H1 (cell line): ENCODE measurements around the gene OR13C3. TPM values are rescaled to one million over a fixed set of nuclear protein-coding genes. Genes with fewer than 3 reads are reported as not detected.

Experiments used
- CTCF ChIA-PET: fragments of 300-600 bp; sonication (Branson Sonifier 250); formaldehyde crosslinking; loops from one replicate; lab custom pipeline; 2021; ENCODE audit not compliant: partially characterized antibody; lab: Charles Lee
- POLR2A ChIA-PET: fragments of 300-600 bp; sonication (Branson Sonifier 250); formaldehyde crosslinking; loops from one replicate; lab custom pipeline; 2021; ENCODE audit warnings: inconsistent platforms; ENCODE audit not compliant: partially characterized antibody; lab: Charles Lee
- DNase-seq, 2 experiments: peaks; one replicate each; pipeline versions ENCODE4 v3.0.0 to v3.0.0-alpha.2; 2010 to 2022; ENCODE audit warnings: low spot score in 2 of 2, low read depth in 1 of 2, mixed read lengths in 1 of 2
- FAIRE-seq: peaks from 2 replicates; lab custom pipeline; 2011; peaks lifted over from hg19 to GRCh38; lab: Jason Lieb, UNC
- H2AFZ ChIP-seq: 2 replicates; pipeline ENCODE4 v1.8.1; 2012; ENCODE audit warnings: low read length, inconsistent platforms
- H2AK5ac ChIP-seq: 2 replicates; pipeline ENCODE4 v1.6.1; 2013; ENCODE audit warnings: low read depth, low read length
- H2BK120ac ChIP-seq: replicated peaks from 2 replicates; pipeline ENCODE3; 2013; ENCODE audit warnings: low read depth, low read length, inconsistent platforms
- H2BK12ac ChIP-seq: 2 replicates; pipeline ENCODE4 v1.6.1; 2013; ENCODE audit warnings: low read depth, low read length
- H2BK15ac ChIP-seq: 2 replicates; pipeline ENCODE4 v1.6.1; 2013; ENCODE audit warnings: low read length
- H2BK20ac ChIP-seq: 2 replicates; pipeline ENCODE4 v1.6.1; 2013; ENCODE audit warnings: low read length
- H2BK5ac ChIP-seq: 2 replicates; pipeline ENCODE4 v1.6.1; 2013; ENCODE audit warnings: low read depth, low read length
- H3K14ac ChIP-seq: 2 replicates; pipeline ENCODE4 v1.6.1; 2013; ENCODE audit warnings: inconsistent platforms; ENCODE audit not compliant: insufficient read length
- H3K18ac ChIP-seq: 2 replicates; pipeline ENCODE4 v1.6.1; 2013; ENCODE audit warnings: low read length; ENCODE audit errors: extremely low read depth
- H3K23ac ChIP-seq: 2 replicates; pipeline ENCODE4 v1.6.1; 2013; ENCODE audit warnings: inconsistent platforms; ENCODE audit not compliant: insufficient read length
- H3K23me2 ChIP-seq: 2 replicates; pipeline ENCODE4 v1.6.1; 2013; ENCODE audit warnings: low read depth, low read length
- H3K27ac ChIP-seq: 2 replicates; pipeline ENCODE4 v1.6.1; 2011; ENCODE audit warnings: low read depth, low read length, inconsistent platforms
- H3K27me3 ChIP-seq, 4 experiments: replicated peaks in 1 of 4; 1 replicate in 1 of 4; 2 replicates in 3 of 4; pipeline versions ENCODE4 v1.6.1 to v1.8.1; 2011 to 2013; ENCODE audit warnings: low read length in 3 of 4, mild to moderate bottlenecking in 3 of 4, inconsistent platforms in 2 of 4, mixed read lengths in 2 of 4, moderate library complexity in 1 of 4; ENCODE audit not compliant: control insufficient read depth in 3 of 4, insufficient read depth in 3 of 4; ENCODE audit errors: extremely low read depth in 1 of 4
- H3K36me3 ChIP-seq, 4 experiments: 2 replicates each; pipeline versions ENCODE4 v1.6.1 to v1.8.1; 2011 to 2013; ENCODE audit warnings: mild to moderate bottlenecking in 4 of 4, low read length in 3 of 4, moderate library complexity in 2 of 4, control low read depth in 1 of 4, inconsistent platforms in 1 of 4; ENCODE audit not compliant: insufficient read depth in 4 of 4, control insufficient read depth in 2 of 4
- H3K4ac ChIP-seq: replicated peaks from 2 replicates; pipeline ENCODE3; 2013; ENCODE audit warnings: low read length, low read depth, mixed read lengths, inconsistent platforms; ENCODE audit not compliant: insufficient read length
- H3K4me1 ChIP-seq, 4 experiments: replicated peaks in 1 of 4; 1 replicate in 1 of 4; 2 replicates in 3 of 4; pipeline versions ENCODE4 v1.6.1 to v1.8.1; 2011 to 2013; ENCODE audit warnings: low read length in 3 of 4, inconsistent platforms in 2 of 4, mixed read lengths in 1 of 4; ENCODE audit not compliant: insufficient read depth in 4 of 4, control insufficient read depth in 3 of 4
- H3K4me2 ChIP-seq, 2 experiments: 2 replicates each; pipeline versions ENCODE4 v1.6.1 to v1.8.1; 2011 to 2013; ENCODE audit warnings: low read depth in 2 of 2, low read length in 2 of 2, control low read depth in 1 of 2, inconsistent platforms in 1 of 2, mild to moderate bottlenecking in 1 of 2; ENCODE audit not compliant: insufficient read depth in 1 of 2
- H3K4me3 ChIP-seq, 4 experiments: fragments of 200-600, 300-600 bp in 1 of 4; sonication (generic), shearing (Covaris generic), sonication (Bioruptor Twin) in 1 of 4; 2 replicates each; pipeline versions ENCODE4 v1.5.1 to v1.8.1; 2011 to 2016; ENCODE audit warnings: low read length in 4 of 4, low read depth in 3 of 4, control low read depth in 2 of 4, inconsistent platforms in 2 of 4, mild to moderate bottlenecking in 2 of 4, mixed read lengths in 1 of 4, moderate library complexity in 1 of 4; ENCODE audit not compliant: insufficient read depth in 2 of 4; ENCODE audit errors: extremely low read depth in 1 of 4
- H3K56ac ChIP-seq: replicated peaks from 2 replicates; pipeline ENCODE3; 2013; ENCODE audit warnings: low read depth, mild to moderate bottlenecking, mixed read lengths, low read length, inconsistent platforms; ENCODE audit not compliant: insufficient read length
- H3K79me1 ChIP-seq: 2 replicates; pipeline ENCODE4 v1.6.1; 2013; ENCODE audit warnings: low read depth, low read length, control low read depth
- H3K79me2 ChIP-seq, 2 experiments: 2 replicates each; pipeline versions ENCODE4 v1.6.1 to v1.8.1; 2012 to 2013; ENCODE audit warnings: low read length in 2 of 2, mild to moderate bottlenecking in 2 of 2, inconsistent platforms in 1 of 2; ENCODE audit not compliant: insufficient read depth in 2 of 2, control insufficient read depth in 1 of 2
- H3K9ac ChIP-seq, 4 experiments: replicated peaks in 1 of 4; 1 replicate in 1 of 4; 2 replicates in 3 of 4; pipeline versions ENCODE4 v1.6.1 to v1.8.1; 2011 to 2013; ENCODE audit warnings: low read depth in 3 of 4, low read length in 3 of 4, control low read depth in 2 of 4, mild to moderate bottlenecking in 2 of 4, moderate library complexity in 2 of 4, inconsistent platforms in 1 of 4; ENCODE audit errors: extremely low read depth in 1 of 4
- H3K9me3 ChIP-seq, 2 experiments: 2 replicates each; pipeline versions ENCODE4 v1.6.1 to v1.8.1; 2012 to 2013; ENCODE audit warnings: mild to moderate bottlenecking in 2 of 2, moderate library complexity in 2 of 2, control low read depth in 1 of 2, inconsistent platforms in 1 of 2, low read depth in 1 of 2, low read length in 1 of 2, mixed read lengths in 1 of 2; ENCODE audit not compliant: insufficient read depth in 2 of 2
- H4K20me1 ChIP-seq, 2 experiments: replicated peaks in 1 of 2; 2 replicates each; pipeline versions ENCODE3 to v1.8.1; 2011 to 2013; ENCODE audit warnings: inconsistent platforms in 2 of 2, low read length in 2 of 2, mild to moderate bottlenecking in 1 of 2; ENCODE audit not compliant: insufficient read depth in 2 of 2, control insufficient read depth in 1 of 2
- H4K5ac ChIP-seq: 2 replicates; pipeline ENCODE4 v1.6.1; 2013; ENCODE audit warnings: low read length, low read depth, mixed read lengths, inconsistent platforms; ENCODE audit not compliant: insufficient read length
- H4K8ac ChIP-seq: 2 replicates; pipeline ENCODE4 v1.8.0; 2013; ENCODE audit warnings: mild to moderate bottlenecking, moderate library complexity, low read length, inconsistent platforms; ENCODE audit not compliant: insufficient read depth; ENCODE audit errors: extremely low read depth
- H4K91ac ChIP-seq: replicated peaks from 2 replicates; pipeline ENCODE3; 2013; ENCODE audit warnings: low read length, mixed read lengths, inconsistent platforms; ENCODE audit not compliant: insufficient read length
- CBX5 ChIP-seq: fragments of 300-800, 300-1000 bp; sonication (generic); IDR thresholded peaks from 2 replicates; pipeline ENCODE4 v1.7.1; 2016; ENCODE audit warnings: antibody characterized with exemption, low read length, low read depth
- CBX8 ChIP-seq: fragments of 300-800, 300-1000 bp; sonication (generic); IDR thresholded peaks from 2 replicates; pipeline ENCODE4 v1.7.1; 2016; ENCODE audit warnings: low read depth, low read length, borderline replicate concordance
- CREB1 ChIP-seq: IDR thresholded peaks from 2 replicates; pipeline ENCODE4 v1.6.1; 2012; ENCODE audit warnings: inconsistent platforms
- E2F6 ChIP-seq: IDR thresholded peaks from 2 replicates; pipeline ENCODE4 v1.6.1; 2012; ENCODE audit warnings: inconsistent platforms
- EZH2 ChIP-seq: fragments of 200-600 bp; sonication (generic); IDR thresholded peaks from 2 replicates; pipeline ENCODE4 v1.7.1; 2012; ENCODE audit warnings: low read depth, mild to moderate bottlenecking, moderate library complexity, low read length, inconsistent platforms; ENCODE audit not compliant: severe bottlenecking
- GTF2F1 ChIP-seq: IDR thresholded peaks from 2 replicates; pipeline ENCODE4 v1.6.1; 2012; ENCODE audit warnings: low read depth, low read length, improper control_type of control experiment, borderline replicate concordance
- PHF8 ChIP-seq: fragments of 200-600 bp; sonication (generic); conservative IDR thresholded peaks from 2 replicates; pipeline ENCODE4 v1.7.1; 2012; ENCODE audit warnings: low read depth, mild to moderate bottlenecking, inconsistent platforms, low read length, moderate library complexity
- RBBP5 ChIP-seq: IDR thresholded peaks from 2 replicates; pipeline ENCODE4 v1.7.1; 2012; ENCODE audit warnings: low read depth, mild to moderate bottlenecking, inconsistent platforms, low read length, moderate library complexity, borderline replicate concordance
- SAP30 ChIP-seq: fragments of 300-600 bp; sonication (generic); IDR thresholded peaks from 2 replicates; pipeline ENCODE4 v1.7.1; 2012; ENCODE audit warnings: low read length, moderate library complexity, mild to moderate bottlenecking, inconsistent platforms; ENCODE audit not compliant: insufficient read depth, insufficient replicate concordance
- SIX5 ChIP-seq: IDR thresholded peaks from 2 replicates; pipeline ENCODE4 v1.6.1; 2011; ENCODE audit warnings: mild to moderate bottlenecking, low read depth, low read length
- TBP ChIP-seq: IDR thresholded peaks from 2 replicates; pipeline ENCODE4 v1.6.1; 2011; ENCODE audit warnings: low read depth, low read length, improper control_type of control experiment
- ZNF274 ChIP-seq: IDR thresholded peaks from 2 replicates; pipeline ENCODE4 v1.7.0; 2012; ENCODE audit warnings: low read length, borderline replicate concordance; ENCODE audit errors: extremely low read depth
- WGBS, 2 experiments: shearing (Covaris generic) in 1 of 2; methylation state at CpG; one replicate each; pipeline versions ENCODE4 v1.1.6 to v1.1.7; 2013 to 2015; ENCODE audit warnings: low lambda C conversion rate in 2 of 2, mixed read lengths in 2 of 2, inconsistent platforms in 1 of 2, low coverage in 1 of 2, missing lambda C conversion rate in 1 of 2; ENCODE audit not compliant: insufficient replicate concordance in 2 of 2, insufficient coverage in 1 of 2, insufficient read length in 1 of 2; ENCODE audit errors: extremely low coverage in 1 of 2, missing lambda C conversion rate in 1 of 2; 5-methylcytosine and 5-hydroxymethylcytosine counted together
- long read RNA-seq, 2 experiments: library from RNA in 1 of 2; library from capped mRNA in 1 of 2; stranded (forward); transcript quantifications; one replicate each; pipeline ENCODE4 v2.0.0, GENCODE V29; 2021; ENCODE audit warnings: inconsistent platforms in 1 of 2
- polyA minus RNA-seq, 3 experiments: library from RNA; depleted of rRNA, polyadenylated mRNA; stranded (reverse); fragments of >200 nt; gene quantifications; 1 replicate in 2 of 3; 2 replicates in 1 of 3; pipeline ENCODE4 v1.2.3, GENCODE V29; 2011
- polyA plus RNA-seq, 7 experiments: library from polyadenylated mRNA; depleted of rRNA in 3 of 7; stranded (reverse) in 5 of 7; unstranded in 2 of 7; fragments of >200 nt in 5 of 7; fragments of 200-250 nt in 2 of 7; gene quantifications; 1 replicate in 5 of 7; 2 replicates in 1 of 7; 4 replicates in 1 of 7; pipeline versions ENCODE4 v1.2.1 to v1.2.3, GENCODE V29; 2011 to 2013; ENCODE audit warnings: missing spikeins in 2 of 7, mixed read lengths in 2 of 7
- total RNA-seq: library from RNA; stranded (reverse); fragmentation: NEBNext Ultra II Directional; extraction: Animal tissue kit (Norgen Biotek cat#: 25700); gene quantifications from 2 replicates; pipeline ENCODE4 v1.2.1, GENCODE V29; 2021

Gene OR13C3
- total RNA-seq (not detected in 2 replicates), polyA plus RNA-seq (2011; rRNA removed) (0.06 TPM in 1 of 2 replicates, not detected in the other), polyA minus RNA-seq (2011; rRNA and poly(A)+ RNA removed) (0.41 and 0.82 TPM in 2 replicates)
- polyA plus RNA-seq (2011; cell fraction: cytosol; rRNA removed) = not detected
- polyA plus RNA-seq (2011; cell fraction: nucleus; rRNA removed) = not detected
- polyA plus RNA-seq (2012, experiment 1 of 2) = not detected in 4 replicates
- polyA plus RNA-seq (2012, experiment 2 of 2) = not detected
- polyA plus RNA-seq (2013, experiment 1 of 2) = not detected
- not detected for polyA plus RNA-seq (2013, experiment 2 of 2)
- polyA minus RNA-seq (2011; cell fraction: cytosol; rRNA and poly(A)+ RNA removed) = not detected
- 1.6 TPM for polyA minus RNA-seq (2011; cell fraction: nucleus; rRNA and poly(A)+ RNA removed)
- long read RNA-seq, experiment 1 = 0 reads
- long read RNA-seq, experiment 2 = 0 reads

GRCh38 chr9:104536756-104537155 lies at the start of gene OR13C3:
OR13C3 (minus strand) TSS chr9:104536856; CDS start chr9:104536723, 133 bp downstream.
- H3K4me1 ChIP-seq = no peaks in the 10 kb centered on the region; a peak in 1 of 7 replicates
- no peak within 1 kb of the TSS for H2BK15ac ChIP-seq
- WGBS, 2 experiments = 89% methylated on average over 5 of the region's 5 CpGs; no CpG with 5 or more reads in 1 of the 2 experiments
- ChIA-PET POLR2A (no interaction called here), CTCF (no interaction called here)
- no peak within 1 kb of the TSS for H3K56ac ChIP-seq
- DNase-seq = no peak
- no peaks in the 10 kb centered on the region for H3K79me2 ChIP-seq
- H3K4me3 ChIP-seq = no peak within 1 kb of the TSS
- no peaks in the 10 kb centered on the region for H4K20me1 ChIP-seq
- no peaks in the 10 kb centered on the region for H3K9me3 ChIP-seq
- H3K27me3 ChIP-seq = no peaks in the 10 kb centered on the region
- H2BK120ac ChIP-seq = no peak within 1 kb of the TSS
- no peak within 1 kb of the TSS for H3K18ac ChIP-seq
- no peak for FAIRE-seq
- H3K23ac ChIP-seq = no peak within 1 kb of the TSS
- no peak within 1 kb of the TSS for H4K8ac ChIP-seq
- H4K91ac ChIP-seq = no peak within 1 kb of the TSS
- H3K27ac ChIP-seq = no peak within 1 kb of the TSS
- H2BK12ac ChIP-seq = no peak within 1 kb of the TSS
- H3K9ac ChIP-seq = no peak within 1 kb of the TSS
- no peaks in the 10 kb centered on the region for H3K36me3 ChIP-seq
- H3K14ac ChIP-seq = no peak within 1 kb of the TSS
- H4K5ac ChIP-seq = no peak within 1 kb of the TSS
- no peak within 1 kb of the TSS for H2AK5ac ChIP-seq
- no peaks in the 10 kb centered on the region for H3K79me1 ChIP-seq
- H2BK5ac ChIP-seq = no peak within 1 kb of the TSS
- H3K4me2 ChIP-seq = no peak within 1 kb of the TSS
- H2BK20ac ChIP-seq = no peak within 1 kb of the TSS
- no peak within 1 kb of the TSS for H3K4ac ChIP-seq
- no peak within 1 kb of the TSS for H2AFZ ChIP-seq
- H3K23me2 ChIP-seq = peaks cover 2% of the 10 kb centered on the region; the same call in 1 of the 2 replicates
- no peak for TF ChIP-seq PHF8
- TF ChIP-seq E2F6 = no peak
- TF ChIP-seq ZNF274 = no peak
- no peak for TF ChIP-seq CBX8
- no peak for TF ChIP-seq CBX5
- no peak for TF ChIP-seq SIX5
- TF ChIP-seq GTF2F1 = no peak
- TF ChIP-seq SAP30 = no peak
- TF ChIP-seq EZH2 = no peak
- no peak for TF ChIP-seq CREB1
- TF ChIP-seq TBP = no peak
- no peak for TF ChIP-seq RBBP5
